IPS-15b (cell line): ENCODE data around the gene TMEM144.

ENCODE experiments used
- H3K27me3 ChIP-seq: one replicate; pipeline ENCODE4 v1.6.1; 2013; ENCODE audit warnings: low read length; ENCODE audit not compliant: control insufficient read depth, insufficient read depth
- H3K36me3 ChIP-seq: one replicate; pipeline ENCODE4 v1.6.1; 2013; ENCODE audit warnings: low read length; ENCODE audit not compliant: control insufficient read depth, insufficient read depth
- H3K4me1 ChIP-seq: one replicate; pipeline ENCODE4 v1.6.1; 2013; ENCODE audit warnings: mild to moderate bottlenecking, low read length; ENCODE audit not compliant: control insufficient read depth, insufficient read depth
- H3K4me3 ChIP-seq: one replicate; pipeline ENCODE4 v1.5.1; 2013; ENCODE audit warnings: low read depth, low read length
- H3K9ac ChIP-seq: one replicate; pipeline ENCODE4 v1.6.1; 2013; ENCODE audit warnings: low read depth, mild to moderate bottlenecking, low read length
- H3K9me3 ChIP-seq: one replicate; pipeline ENCODE4 v1.6.1; 2013; ENCODE audit warnings: mild to moderate bottlenecking, low read length; ENCODE audit not compliant: control insufficient read depth, insufficient read depth

Gene TMEM144

GRCh38 chr4:158172261-158173258 lies 37.7 kb upstream of the TMEM144 start, which contains the start of gene GASK1B:
TSS of gene GASK1B (minus strand) at chr4:158173025. CDS start at chr4:158171375, 1,650 bp downstream.
- no peak within 1 kb of the TSS for H3K9ac ChIP-seq
- H3K4me1 ChIP-seq, result no peaks in the 10 kb centered on the region
- H3K36me3 ChIP-seq, result no peaks in the 10 kb centered on the region
- H3K27me3 ChIP-seq, result no peaks in the 10 kb centered on the region
- H3K4me3 ChIP-seq, result no peak within 1 kb of the TSS
- no peaks in the 10 kb centered on the region for H3K9me3 ChIP-seq

DNA sequence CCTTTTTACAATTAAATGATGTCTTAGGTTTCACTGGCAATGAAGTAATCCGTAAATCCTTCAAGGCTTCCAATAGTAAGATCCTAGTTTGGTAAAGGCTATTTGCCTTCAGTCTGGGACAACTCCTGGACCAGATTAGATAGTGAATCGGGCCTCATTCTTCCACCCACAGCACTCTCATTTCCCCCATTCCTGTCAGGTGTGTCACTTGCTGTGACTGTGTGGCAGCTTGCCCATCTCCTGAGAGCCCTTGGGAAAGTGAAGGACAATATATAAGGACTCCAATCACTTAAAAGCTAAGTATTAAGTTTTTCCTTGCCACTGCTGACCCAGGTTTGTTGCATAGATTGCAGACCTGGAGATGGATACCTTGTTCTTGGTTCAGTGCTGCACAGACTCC lies 34.2 kb upstream of the TMEM144 start:
- Histone ChIP-seq H3K9ac (no peak overlapping the region), H3K9me3 (no peaks in the 10 kb centered on the region), H3K36me3 (no peaks in the 10 kb centered on the region), H3K27me3 (no peaks in the 10 kb centered on the region), H3K4me1 (no peaks in the 10 kb centered on the region), H3K4me3 (no peak overlapping the region)

DNA sequence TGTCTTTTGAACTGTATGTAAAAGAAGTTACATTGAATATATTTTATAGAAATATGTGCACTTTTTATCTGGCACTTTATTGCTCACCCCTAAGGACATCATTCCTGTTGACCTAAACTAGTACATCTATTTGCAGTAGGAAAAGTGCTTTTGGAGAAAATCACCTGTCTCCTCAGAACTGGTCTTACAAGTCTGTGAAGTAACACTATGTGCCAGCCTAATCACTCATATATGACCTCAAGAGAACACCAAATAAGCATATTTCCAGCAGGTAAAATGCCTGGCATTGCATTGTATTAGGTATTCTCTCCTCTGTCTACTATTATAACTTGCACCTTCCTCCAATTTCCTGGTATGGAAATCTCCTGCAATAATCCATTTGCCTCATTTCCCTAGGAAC lies 33.5 kb upstream of the TMEM144 start:
- Histone ChIP-seq H3K4me1 (no peaks in the 10 kb centered on the region), H3K9ac (no peak overlapping the region), H3K4me3 (no peak overlapping the region), H3K36me3 (no peaks in the 10 kb centered on the region), H3K27me3 (no peaks in the 10 kb centered on the region), H3K9me3 (no peaks in the 10 kb centered on the region)

DNA sequence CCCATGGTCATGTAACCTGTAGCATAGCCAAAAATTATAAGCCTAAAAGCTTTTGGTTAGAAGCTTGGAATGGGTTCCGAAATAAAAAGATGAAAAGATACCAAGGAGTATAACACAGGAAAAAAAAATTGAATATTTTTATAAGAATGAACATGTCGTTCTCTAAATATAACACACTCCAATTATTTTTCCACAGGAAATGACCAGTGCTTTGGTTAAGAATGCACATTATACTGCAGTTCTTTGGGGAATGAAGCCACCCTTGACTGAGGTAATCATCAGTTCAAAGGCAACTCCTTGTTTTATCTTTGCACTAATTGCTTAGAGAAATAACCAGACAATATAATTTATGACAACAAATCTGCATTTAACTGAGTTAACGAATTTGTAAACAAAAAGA lies 30.8 kb upstream of the TMEM144 start:
- H3K27me3 ChIP-seq, result no peaks in the 10 kb centered on the region
- H3K9ac ChIP-seq, result no peak overlapping the region
- no peaks in the 10 kb centered on the region for H3K4me1 ChIP-seq
- H3K4me3 ChIP-seq, result no peak overlapping the region
- no peaks in the 10 kb centered on the region for H3K36me3 ChIP-seq
- no peaks in the 10 kb centered on the region for H3K9me3 ChIP-seq

GRCh38 chr4:158181906-158182305 lies 28.4 kb upstream of the TMEM144 start:
- no peaks in the 10 kb centered on the region for H3K36me3 ChIP-seq
- no peaks in the 10 kb centered on the region for H3K4me1 ChIP-seq
- no peaks in the 10 kb centered on the region for H3K27me3 ChIP-seq
- H3K9ac ChIP-seq, result no peak overlapping the region
- H3K4me3 ChIP-seq, result no peak overlapping the region
- H3K9me3 ChIP-seq, result no peaks in the 10 kb centered on the region

- Histone ChIP-seq H3K27me3 (no peaks in the 10 kb centered on the region), H3K4me1 (no peaks in the 10 kb centered on the region), H3K9me3 (no peaks in the 10 kb centered on the region), H3K9ac (no peak overlapping the region), H3K36me3 (no peaks in the 10 kb centered on the region), H3K4me3 (no peak overlapping the region)
These were observed 27.6 kb upstream of the TMEM144 start for GRCh38 chr4:158182736-158183135.

DNA sequence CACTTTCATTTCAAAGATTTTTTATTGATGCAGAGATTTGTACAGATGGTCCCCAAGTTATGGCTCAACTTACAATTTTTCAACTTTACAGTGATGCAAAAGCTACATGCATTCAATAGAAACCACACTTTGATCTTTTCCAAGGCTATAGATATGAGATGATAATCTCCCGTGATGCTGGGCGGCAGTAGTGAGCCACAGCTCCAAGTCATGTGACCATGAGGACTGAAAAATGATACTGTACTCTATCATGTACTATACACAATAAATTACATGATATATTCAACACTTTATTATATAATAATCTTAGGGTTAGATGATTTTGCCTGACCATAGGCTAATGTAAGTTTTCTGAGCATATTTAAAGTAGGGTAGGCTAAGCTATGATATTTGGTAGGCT lies 23.5 kb upstream of the TMEM144 start:
- Histone ChIP-seq H3K9me3 (no peaks in the 10 kb centered on the region), H3K9ac (no peak overlapping the region), H3K4me3 (no peak overlapping the region), H3K4me1 (no peaks in the 10 kb centered on the region), H3K36me3 (no peaks in the 10 kb centered on the region), H3K27me3 (no peaks in the 10 kb centered on the region)

DNA sequence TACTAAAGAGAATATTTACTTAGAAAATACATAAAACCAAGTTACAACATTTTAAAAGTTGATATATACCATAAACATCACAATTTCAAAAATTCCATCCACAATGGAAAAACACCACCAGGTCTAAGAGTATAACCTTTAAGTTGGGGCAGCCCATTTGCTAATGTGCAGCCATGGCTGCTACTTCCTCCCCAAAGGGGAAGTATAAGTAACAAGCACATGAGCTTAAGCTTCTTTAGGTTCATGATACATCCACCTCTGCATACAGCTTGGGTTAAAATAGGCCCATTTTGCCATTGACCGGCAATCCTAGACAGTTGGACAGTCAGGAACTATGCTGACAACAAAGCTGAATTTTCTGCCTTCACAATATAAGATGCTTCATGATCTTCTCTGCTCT lies 20.9 kb upstream of the TMEM144 start:
- Histone ChIP-seq H3K9ac (no peak overlapping the region), H3K4me3 (no peak overlapping the region), H3K36me3 (no peaks in the 10 kb centered on the region), H3K9me3 (no peaks in the 10 kb centered on the region), H3K4me1 (no peaks in the 10 kb centered on the region), H3K27me3 (no peaks in the 10 kb centered on the region)

- Histone ChIP-seq H3K36me3 (no peaks in the 10 kb centered on the region), H3K9ac (no peak overlapping the region), H3K9me3 (no peaks in the 10 kb centered on the region), H3K4me3 (no peak overlapping the region), H3K4me1 (no peaks in the 10 kb centered on the region), H3K27me3 (no peaks in the 10 kb centered on the region)
These were observed 19.6 kb upstream of the TMEM144 start for GRCh38 chr4:158190718-158191117.

DNA sequence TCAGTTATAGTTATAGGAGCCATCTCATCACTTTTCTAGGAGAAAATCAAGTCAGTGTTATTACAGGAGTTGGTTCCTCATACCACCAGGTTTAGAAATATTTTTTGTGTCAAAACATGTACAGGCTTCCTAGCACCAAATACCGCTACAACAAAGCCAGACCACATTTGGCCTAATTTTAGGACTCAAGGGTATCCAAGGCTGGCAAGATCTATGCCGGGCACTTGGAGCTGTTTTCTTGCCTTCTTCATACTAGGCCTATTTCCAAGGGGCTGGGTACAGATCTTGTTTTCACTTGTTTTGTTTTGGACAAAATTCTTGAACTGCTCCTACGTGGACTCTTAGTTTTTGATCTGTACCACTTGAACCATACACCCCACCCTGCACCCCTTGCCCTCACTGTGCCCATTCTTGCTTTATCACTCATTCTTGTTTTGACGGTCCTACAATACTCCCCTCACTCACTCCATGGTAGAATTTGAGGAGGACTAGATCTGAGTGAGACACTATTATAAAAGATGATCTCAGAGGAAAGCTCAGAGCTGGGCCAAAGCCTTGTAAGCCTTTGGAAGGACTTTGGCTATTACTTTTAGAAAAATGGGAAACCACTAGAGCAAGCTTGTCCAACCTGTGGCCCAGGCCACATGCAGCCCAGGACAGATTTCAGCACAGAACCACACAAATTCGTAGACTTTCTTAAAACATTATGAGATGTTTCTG lies 17.7 kb upstream of the TMEM144 start:
- H3K9ac ChIP-seq, result no peak overlapping the region
- H3K4me3 ChIP-seq, result no peak overlapping the region
- H3K27me3 ChIP-seq, result no peaks in the 10 kb centered on the region
- no peaks in the 10 kb centered on the region for H3K36me3 ChIP-seq
- H3K4me1 ChIP-seq, result no peaks in the 10 kb centered on the region
- no peaks in the 10 kb centered on the region for H3K9me3 ChIP-seq

GRCh38 chr4:158193171-158193749 lies 17.0 kb upstream of the TMEM144 start:
- no peaks in the 10 kb centered on the region for H3K36me3 ChIP-seq
- no peaks in the 10 kb centered on the region for H3K4me1 ChIP-seq
- H3K9ac ChIP-seq, result no peak overlapping the region
- H3K4me3 ChIP-seq, result no peak overlapping the region
- no peaks in the 10 kb centered on the region for H3K27me3 ChIP-seq
- H3K9me3 ChIP-seq, result no peaks in the 10 kb centered on the region
